ENCODE results near the gene SETD2. TPM values are rescaled to one million over a fixed set of nuclear protein-coding genes. Genes with fewer than 3 reads are reported as not detected.

Gene SETD2
- total and polyA plus RNA-seq, 9 of the 15 experiments (the other 6 are each of a cell fraction or from before 2014, with no cell fraction given), result 8.2 to 44.0 (median 33.6) TPM

- no peak for TF ChIP-seq ZFX (CRISPR knock-in tag; IDR thresholded peaks at IDR 0.05)
- TF ChIP-seq, protein P1, sequence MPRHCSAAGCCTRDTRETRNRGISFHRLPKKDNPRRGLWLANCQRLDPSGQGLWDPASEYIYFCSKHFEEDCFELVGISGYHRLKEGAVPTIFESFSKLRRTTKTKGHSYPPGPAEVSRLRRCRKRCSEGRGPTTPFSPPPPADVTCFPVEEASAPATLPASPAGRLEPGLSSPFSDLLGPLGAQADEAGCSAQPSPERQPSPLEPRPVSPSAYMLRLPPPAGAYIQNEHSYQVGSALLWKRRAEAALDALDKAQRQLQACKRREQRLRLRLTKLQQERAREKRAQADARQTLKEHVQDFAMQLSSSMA (CRISPR knock-in tag; IDR thresholded peaks at IDR 0.05), result no peak
- TF ChIP-seq ZBTB11 (CRISPR knock-in tag; IDR thresholded peaks at IDR 0.05), result no peak
- TF ChIP-seq ZNF280B (CRISPR knock-in tag; IDR thresholded peaks at IDR 0.05), result no peak
- TF ChIP-seq ZNF512 (tag; IDR thresholded peaks at IDR 0.05), result no peak
- TF ChIP-seq ZNF778 (CRISPR knock-in tag; IDR thresholded peaks at IDR 0.05), result no peak
- TF ChIP-seq, protein P2, sequence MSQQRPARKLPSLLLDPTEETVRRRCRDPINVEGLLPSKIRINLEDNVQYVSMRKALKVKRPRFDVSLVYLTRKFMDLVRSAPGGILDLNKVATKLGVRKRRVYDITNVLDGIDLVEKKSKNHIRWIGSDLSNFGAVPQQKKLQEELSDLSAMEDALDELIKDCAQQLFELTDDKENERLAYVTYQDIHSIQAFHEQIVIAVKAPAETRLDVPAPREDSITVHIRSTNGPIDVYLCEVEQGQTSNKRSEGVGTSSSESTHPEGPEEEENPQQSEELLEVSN (IDR thresholded peaks at IDR 0.05; ENCODE audit: borderline replicate concordance in 1 of 2, extremely low read depth in 1 of 2, insufficient read depth in 1 of 2, insufficient read length in 1 of 2, low read depth in 1 of 2, low read length in 1 of 2, poor library complexity in 1 of 2, severe bottlenecking in 1 of 2), result no peak
- no peak for TF ChIP-seq FOSL1 (tag; conservative IDR thresholded peaks at IDR 0.05)
- TF ChIP-seq, protein P3, sequence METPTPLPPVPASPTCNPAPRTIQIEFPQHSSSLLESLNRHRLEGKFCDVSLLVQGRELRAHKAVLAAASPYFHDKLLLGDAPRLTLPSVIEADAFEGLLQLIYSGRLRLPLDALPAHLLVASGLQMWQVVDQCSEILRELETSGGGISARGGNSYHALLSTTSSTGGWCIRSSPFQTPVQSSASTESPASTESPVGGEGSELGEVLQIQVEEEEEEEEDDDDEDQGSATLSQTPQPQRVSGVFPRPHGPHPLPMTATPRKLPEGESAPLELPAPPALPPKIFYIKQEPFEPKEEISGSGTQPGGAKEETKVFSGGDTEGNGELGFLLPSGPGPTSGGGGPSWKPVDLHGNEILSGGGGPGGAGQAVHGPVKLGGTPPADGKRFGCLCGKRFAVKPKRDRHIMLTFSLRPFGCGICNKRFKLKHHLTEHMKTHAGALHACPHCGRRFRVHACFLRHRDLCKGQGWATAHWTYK (CRISPR knock-in tag; IDR thresholded peaks at IDR 0.05), result no peak
- no peak for TF ChIP-seq PREB (CRISPR knock-in tag; IDR thresholded peaks at IDR 0.05)
- no peak for TF ChIP-seq TCF7L2 (IDR thresholded peaks at IDR 0.05; ENCODE audit: low read depth, low read length)
Measured at GRCh38 chr3:46998121-46998851, 165.6 kb downstream of the SETD2 start (continued).
